ENCODE results near the gene HHAT.

Gene HHAT

GRCh38 chr1:210605099-210605498, 276.4 kb downstream of the HHAT start:
- H3K27ac Mint-ChIP-seq, result no peak overlapping the region
- peaks cover 5 to 13% of the 10 kb centered on the region in 2 donors for H3K9me3 Mint-ChIP-seq

DNA sequence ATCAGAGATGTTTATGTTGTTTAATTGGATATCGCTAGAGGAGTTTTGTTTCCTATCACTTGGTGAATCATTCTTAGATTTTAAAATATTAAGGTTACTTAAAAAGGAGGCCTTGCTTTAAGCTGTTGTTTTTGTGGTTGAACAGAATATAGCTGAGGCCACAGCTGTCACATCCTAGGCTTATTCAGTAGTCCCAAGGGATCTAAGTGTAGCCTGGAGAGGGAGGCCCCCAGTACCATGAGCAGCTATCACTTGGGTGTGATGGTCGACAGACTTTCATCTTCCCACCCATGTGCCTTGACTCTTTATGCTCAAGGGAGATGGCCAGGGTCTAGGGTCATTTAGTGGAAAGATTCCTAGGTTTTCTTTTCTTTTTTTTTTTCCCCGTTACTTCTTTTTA, 278.7 kb downstream of the HHAT start:
- H3K27ac Mint-ChIP-seq, result no peak overlapping the region
- DNase-seq, result no peak

More at GRCh38 chr1:210605099-210605498, 276.4 kb downstream of the HHAT start:
- H3K4me1 Mint-ChIP-seq, result no peaks in the 10 kb centered on the region
- H3K27me3 Mint-ChIP-seq, result no peaks in the 10 kb centered on the region
- H3K4me3 Mint-ChIP-seq, result no peak overlapping the region
- DNase-seq (no peak), ATAC-seq (no peak)

GRCh38 chr1:210608767-210609166, 280.1 kb downstream of the HHAT start:
- Mint-ChIP-seq H3K27me3 (no peaks in the 10 kb centered on the region), H3K9me3 (peaks cover 0 to 13% of the 10 kb centered on the region in 2 donors), H3K4me3 (no peak overlapping the region), H3K4me1 (no peaks in the 10 kb centered on the region), H3K27ac (no peak overlapping the region)
- DNase-seq (no peak), ATAC-seq (no peak)

More for the DNA sequence above, 278.7 kb downstream of the HHAT start:
- Mint-ChIP-seq H3K4me3 (no peak overlapping the region), H3K4me1 (no peaks in the 10 kb centered on the region), H3K27me3 (no peaks in the 10 kb centered on the region), H3K9me3 (peaks cover 0 to 13% of the 10 kb centered on the region in 2 donors)
- ATAC-seq, result no peak

- Mint-ChIP-seq H3K27me3 (no peaks in the 10 kb centered on the region), H3K4me1 (no peaks in the 10 kb centered on the region), H3K9me3 (no peaks in the 10 kb centered on the region), H3K4me3 (no peak overlapping the region), H3K27ac (no peak overlapping the region)
- ATAC-seq (no peak), DNase-seq (no peak)
Measured at GRCh38 chr1:210616356-210616755, 287.7 kb downstream of the HHAT start.

DNA sequence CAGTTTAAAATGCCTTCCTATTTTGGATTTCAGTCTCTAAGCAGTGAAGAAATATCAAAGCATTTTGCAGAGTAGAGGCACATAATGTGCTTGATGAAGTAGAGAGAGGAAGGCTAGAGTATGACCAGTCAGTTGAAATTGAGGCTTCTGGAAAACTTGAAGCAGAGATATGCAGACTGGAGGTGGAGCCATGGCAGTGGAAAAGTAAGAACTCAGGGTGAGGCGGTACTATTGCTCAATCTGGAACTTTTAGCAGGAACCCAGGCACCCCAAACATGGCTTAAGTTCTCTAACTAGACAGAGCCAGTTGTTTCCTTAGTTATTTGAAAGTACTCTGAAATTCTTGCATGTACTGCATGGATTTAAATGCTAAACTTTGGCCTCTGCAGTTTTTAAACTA, 288.6 kb downstream of the HHAT start:
- H3K4me1 Mint-ChIP-seq, result no peaks in the 10 kb centered on the region
- no peaks in the 10 kb centered on the region for H3K27me3 Mint-ChIP-seq
- ATAC-seq (no peak), DNase-seq (no peak)
- H3K9me3 Mint-ChIP-seq, result no peaks in the 10 kb centered on the region
- H3K4me3 Mint-ChIP-seq, result no peak overlapping the region
- H3K27ac Mint-ChIP-seq, result no peak overlapping the region

GRCh38 chr1:210618369-210618768, 289.7 kb downstream of the HHAT start:
- no peaks in the 10 kb centered on the region for H3K4me1 Mint-ChIP-seq
- H3K9me3 Mint-ChIP-seq, result no peaks in the 10 kb centered on the region
- no peak overlapping the region for H3K27ac Mint-ChIP-seq
- no peak overlapping the region for H3K4me3 Mint-ChIP-seq
- ATAC-seq (no peak), DNase-seq (no peak)
- H3K27me3 Mint-ChIP-seq, result no peaks in the 10 kb centered on the region

- ATAC-seq, result no peak
- H3K27me3 Mint-ChIP-seq, result no peaks in the 10 kb centered on the region
- no peak overlapping the region for H3K4me3 Mint-ChIP-seq
Measured at GRCh38 chr1:210620867-210621488, 292.3 kb downstream of the HHAT start.

GRCh38 chr1:210621712-210622111, 293.0 kb downstream of the HHAT start:
- Mint-ChIP-seq H3K4me3 (no peak overlapping the region), H3K9me3 (no peaks in the 10 kb centered on the region), H3K4me1 (no peaks in the 10 kb centered on the region), H3K27ac (no peak overlapping the region), H3K27me3 (no peaks in the 10 kb centered on the region)
- ATAC-seq, result no peak
- no peak for DNase-seq

More at GRCh38 chr1:210620867-210621488, 292.3 kb downstream of the HHAT start:
- DNase-seq, result no peak
- no peaks in the 10 kb centered on the region for H3K4me1 Mint-ChIP-seq
- no peak overlapping the region for H3K27ac Mint-ChIP-seq
- H3K9me3 Mint-ChIP-seq, result no peaks in the 10 kb centered on the region

GRCh38 chr1:210624722-210625121, 296.0 kb downstream of the HHAT start:
- Mint-ChIP-seq H3K27ac (no peak overlapping the region), H3K9me3 (no peaks in the 10 kb centered on the region), H3K4me1 (no peaks in the 10 kb centered on the region), H3K4me3 (no peak overlapping the region), H3K27me3 (no peaks in the 10 kb centered on the region)
- DNase-seq (no peak), ATAC-seq (no peak)

DNA sequence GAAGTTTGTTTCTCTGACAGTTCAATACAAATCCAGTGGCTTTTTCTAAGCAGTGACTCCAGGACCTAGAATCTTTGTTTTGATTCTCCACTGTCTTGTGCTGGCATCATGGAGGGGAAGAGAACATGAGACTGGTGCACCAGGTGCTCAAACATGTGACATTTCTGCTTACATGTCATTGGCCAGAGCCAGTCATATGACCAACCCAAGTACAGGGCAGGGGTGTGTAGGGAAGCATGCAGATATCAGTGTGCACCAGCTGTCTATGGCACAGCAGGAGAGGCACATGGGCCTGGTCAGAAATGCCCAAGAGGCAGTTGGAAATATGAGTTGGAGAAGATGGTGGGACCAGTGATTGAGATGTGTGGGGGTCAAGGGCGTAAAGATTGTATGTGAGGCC, 297.0 kb downstream of the HHAT start:
- H3K4me1 Mint-ChIP-seq, result no peaks in the 10 kb centered on the region
- DNase-seq (no peak), ATAC-seq (no peak)
- no peaks in the 10 kb centered on the region for H3K27me3 Mint-ChIP-seq
- H3K27ac Mint-ChIP-seq, result no peak overlapping the region
- H3K4me3 Mint-ChIP-seq, result no peak overlapping the region
- H3K9me3 Mint-ChIP-seq, result no peaks in the 10 kb centered on the region

DNA sequence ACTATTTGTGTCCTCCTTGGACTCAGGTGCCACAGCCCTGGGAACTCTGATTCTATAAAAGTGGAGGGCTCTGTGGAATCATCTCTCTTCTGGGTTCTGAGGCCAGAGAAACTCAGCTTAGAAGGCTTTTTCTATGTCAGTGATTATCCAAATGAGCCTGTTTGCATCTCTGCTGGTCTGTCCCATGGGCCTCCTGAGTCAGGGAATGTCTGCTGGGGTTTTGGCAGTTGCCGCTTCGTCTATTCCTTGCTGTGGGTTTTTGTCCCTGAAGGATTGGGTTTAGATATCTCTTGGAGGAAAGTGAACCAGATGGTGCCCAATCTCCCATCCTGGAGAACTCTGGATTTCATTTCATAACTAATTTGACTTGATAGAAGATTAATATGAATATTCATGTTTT, 297.6 kb downstream of the HHAT start:
- H3K4me3 Mint-ChIP-seq, result no peak overlapping the region
- ATAC-seq (no peak), DNase-seq (no peak)
- H3K4me1 Mint-ChIP-seq, result no peaks in the 10 kb centered on the region
- H3K27ac Mint-ChIP-seq, result no peak overlapping the region
- H3K9me3 Mint-ChIP-seq, result no peaks in the 10 kb centered on the region
- no peaks in the 10 kb centered on the region for H3K27me3 Mint-ChIP-seq

GRCh38 chr1:210627755-210628154, 299.1 kb downstream of the HHAT start:
- no peak for ATAC-seq
- Mint-ChIP-seq H3K27ac (no peak overlapping the region), H3K4me1 (no peaks in the 10 kb centered on the region), H3K27me3 (no peaks in the 10 kb centered on the region), H3K4me3 (no peak overlapping the region), H3K9me3 (no peaks in the 10 kb centered on the region)
- no peak for DNase-seq

- no peak overlapping the region for H3K27ac Mint-ChIP-seq
Measured at GRCh38 chr1:210629276-210629675, 300.6 kb downstream of the HHAT start.

GRCh38 chr1:210631399-210631798, 302.7 kb downstream of the HHAT start:
- H3K4me1 Mint-ChIP-seq, result no peaks in the 10 kb centered on the region
- no peak overlapping the region for H3K4me3 Mint-ChIP-seq
- no peak for ATAC-seq
- no peaks in the 10 kb centered on the region for H3K9me3 Mint-ChIP-seq
- H3K27ac Mint-ChIP-seq, result no peak overlapping the region
- H3K27me3 Mint-ChIP-seq, result no peaks in the 10 kb centered on the region
- no peak for DNase-seq

More at GRCh38 chr1:210629276-210629675, 300.6 kb downstream of the HHAT start:
- DNase-seq, result no peak
- no peaks in the 10 kb centered on the region for H3K9me3 Mint-ChIP-seq
- no peaks in the 10 kb centered on the region for H3K27me3 Mint-ChIP-seq
- no peak overlapping the region for H3K4me3 Mint-ChIP-seq
- ATAC-seq, result no peak
- H3K4me1 Mint-ChIP-seq, result no peaks in the 10 kb centered on the region

- no peaks in the 10 kb centered on the region for H3K4me1 Mint-ChIP-seq
- no peaks in the 10 kb centered on the region for H3K9me3 Mint-ChIP-seq
- no peak overlapping the region for H3K4me3 Mint-ChIP-seq
- no peak overlapping the region for H3K27ac Mint-ChIP-seq
- ATAC-seq, result no peak
- no peaks in the 10 kb centered on the region for H3K27me3 Mint-ChIP-seq
- DNase-seq, result no peak
Measured at GRCh38 chr1:210633140-210633539, 304.4 kb downstream of the HHAT start.

- Mint-ChIP-seq H3K4me1 (no peaks in the 10 kb centered on the region), H3K27ac (no peak overlapping the region), H3K27me3 (no peaks in the 10 kb centered on the region), H3K4me3 (no peak overlapping the region), H3K9me3 (no peaks in the 10 kb centered on the region)
- ATAC-seq, result no peak
- no peak for DNase-seq
Measured at GRCh38 chr1:210633636-210634035, 304.9 kb downstream of the HHAT start.

- ATAC-seq (no peak), DNase-seq (no peak)
- no peaks in the 10 kb centered on the region for H3K27me3 Mint-ChIP-seq
- no peak overlapping the region for H3K4me3 Mint-ChIP-seq
- H3K27ac Mint-ChIP-seq, result no peak overlapping the region
- no peaks in the 10 kb centered on the region for H3K4me1 Mint-ChIP-seq
- no peaks in the 10 kb centered on the region for H3K9me3 Mint-ChIP-seq
Measured at GRCh38 chr1:210635108-210635507, 306.4 kb downstream of the HHAT start.

Data from stimulated activated naive CD8-positive, alpha-beta T cell treated with anti-CD3 and anti-CD28 coated beads, Interleukin-15, amount 100 ng/mL, for 72 hours (primary cell).